ENCODE measurements around the gene CDK14. TPM values are rescaled to one million over a fixed set of nuclear protein-coding genes. Genes with fewer than 3 reads are reported as not detected.

CDK14 gene
- total and polyA plus RNA-seq, 10 of the 15 experiments (the other 5 are each of a cell fraction or from before 2014, with no cell fraction given) = 6.5 to 61.3 (median 24.2) TPM

DNA sequence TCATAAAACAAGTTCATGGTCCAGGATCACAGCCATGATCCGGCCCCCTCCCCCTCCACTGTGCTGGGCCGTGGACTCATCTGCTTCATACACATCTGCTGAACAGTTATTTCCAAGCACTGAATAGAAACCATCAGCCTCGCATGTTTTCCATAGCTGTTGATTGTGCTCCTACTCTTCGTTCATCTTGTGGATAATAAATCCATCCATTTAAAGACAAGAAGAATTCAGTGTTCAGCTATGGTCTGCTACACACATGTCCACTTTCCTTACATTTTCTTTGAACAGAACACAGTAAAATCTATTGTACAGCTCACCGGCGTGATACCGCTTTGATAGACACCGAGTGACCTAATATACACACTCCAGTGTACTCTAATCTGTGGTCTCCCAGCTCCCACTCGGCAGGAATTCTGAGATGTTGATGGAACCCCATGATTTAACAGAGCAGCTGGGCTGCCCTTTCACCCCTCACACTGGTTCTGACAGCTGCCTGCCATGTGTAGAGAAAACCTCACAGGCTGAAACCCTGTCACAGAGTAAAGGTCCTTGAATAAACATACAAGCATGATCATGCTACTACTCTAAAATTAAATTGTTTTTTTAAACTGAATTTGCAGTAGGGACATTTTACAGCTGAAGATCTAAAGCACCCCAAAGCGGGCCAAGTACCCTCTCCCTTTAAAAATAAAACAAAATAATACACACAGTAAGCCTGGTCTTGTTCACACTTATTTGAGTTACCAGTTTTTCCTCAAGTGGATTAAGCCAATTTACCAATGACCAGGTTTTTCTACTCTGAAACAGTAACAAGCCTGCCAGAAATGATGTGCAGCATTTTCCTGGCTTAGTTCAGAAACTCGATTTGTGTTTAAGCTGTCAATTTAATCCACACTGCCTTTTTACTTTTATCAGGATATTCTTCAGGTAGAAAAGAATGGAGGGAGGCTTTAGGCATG lies 573.0 kb downstream of the CDK14 start:
- ChIA-PET CTCF (interaction anchor here (0.5 to 1.0 kb wide), 3 partner anchors 14 to 264 kb away, joined by 3 read pairs; no protein-coding TSS in a partner anchor), POLR2A (no interaction called here), SMC1A (ENCODE audit: uncharacterized antibody, unreplicated experiment) (interaction anchor here (1.1 kb wide), 1 partner anchor 11 kb away, joined by 3 read pairs; no protein-coding TSS in a partner anchor), RAD21 (ENCODE audit: unreplicated experiment) (interaction anchor here (0.6 kb wide), 2 partner anchors 412 to 912 kb away, joined by 3 to 4 read pairs; no protein-coding TSS in a partner anchor)
- DNase-seq (ENCODE audit: low read depth, low spot score) = no peak
- no peak for ATAC-seq
- no peak for FAIRE-seq
- H3K9me3 ChIP-seq (replicated peaks; ENCODE audit: control insufficient read depth, insufficient read depth, low read length) = no peaks in the 10 kb centered on the region
- in situ Hi-C loops (cut with MboI) = no loop called here
- H3K4me3 ChIP-seq = no peak overlapping the region
- H3K27me3 ChIP-seq (replicated peaks in 1 of 2; ENCODE audit: control insufficient read depth in 2 of 2, insufficient read depth in 2 of 2, low read length in 1 of 2) = no peaks in the 10 kb centered on the region
- no peaks in the 10 kb centered on the region for H3K79me2 ChIP-seq (ENCODE audit: control insufficient read depth, insufficient read depth, low read length)
- H3K9ac ChIP-seq (ENCODE audit: control insufficient read depth, insufficient read depth, low read length) = no peak overlapping the region
- WGBS (ENCODE audit: insufficient coverage, insufficient replicate concordance, low lambda C conversion rate, missing lambda C conversion rate) = 87% methylated on average over 11 of the region's 11 CpGs
- peaks cover 9% of the 10 kb centered on the region for H3K4me1 ChIP-seq (ENCODE audit: control insufficient read depth, insufficient read depth, low read length)
- no peaks in the 10 kb centered on the region for H4K20me1 ChIP-seq (ENCODE audit: control insufficient read depth, insufficient read depth)
- no peak overlapping the region for H3K4me2 ChIP-seq (ENCODE audit: control insufficient read depth, insufficient read depth)
- no peak overlapping the region for H3K27ac ChIP-seq (ENCODE audit: control insufficient read depth, insufficient read depth)
- intact Hi-C loops (cut with micrococcal nuclease; ENCODE audit: unreplicated experiment) = no loop called here
- no peaks in the 10 kb centered on the region for H3K36me3 ChIP-seq (ENCODE audit: control insufficient read depth in 2 of 2, insufficient read depth in 2 of 2, low read length in 1 of 2)
- no TSS peak for BruUV-seq (replicated peaks)
- H2AFZ ChIP-seq (ENCODE audit: control insufficient read depth, low read depth, low read length) = no peak overlapping the region
- TF ChIP-seq TBL1XR1 (IDR thresholded peaks at IDR 0.05; ENCODE audit: low read depth, low read length) = no peak
- TF ChIP-seq MLLT1 (IDR thresholded peaks at IDR 0.05) = no peak
- TF ChIP-seq ATF7 (IDR thresholded peaks at IDR 0.05; ENCODE audit: low read depth) = no peak
- TF ChIP-seq, protein P1, sequence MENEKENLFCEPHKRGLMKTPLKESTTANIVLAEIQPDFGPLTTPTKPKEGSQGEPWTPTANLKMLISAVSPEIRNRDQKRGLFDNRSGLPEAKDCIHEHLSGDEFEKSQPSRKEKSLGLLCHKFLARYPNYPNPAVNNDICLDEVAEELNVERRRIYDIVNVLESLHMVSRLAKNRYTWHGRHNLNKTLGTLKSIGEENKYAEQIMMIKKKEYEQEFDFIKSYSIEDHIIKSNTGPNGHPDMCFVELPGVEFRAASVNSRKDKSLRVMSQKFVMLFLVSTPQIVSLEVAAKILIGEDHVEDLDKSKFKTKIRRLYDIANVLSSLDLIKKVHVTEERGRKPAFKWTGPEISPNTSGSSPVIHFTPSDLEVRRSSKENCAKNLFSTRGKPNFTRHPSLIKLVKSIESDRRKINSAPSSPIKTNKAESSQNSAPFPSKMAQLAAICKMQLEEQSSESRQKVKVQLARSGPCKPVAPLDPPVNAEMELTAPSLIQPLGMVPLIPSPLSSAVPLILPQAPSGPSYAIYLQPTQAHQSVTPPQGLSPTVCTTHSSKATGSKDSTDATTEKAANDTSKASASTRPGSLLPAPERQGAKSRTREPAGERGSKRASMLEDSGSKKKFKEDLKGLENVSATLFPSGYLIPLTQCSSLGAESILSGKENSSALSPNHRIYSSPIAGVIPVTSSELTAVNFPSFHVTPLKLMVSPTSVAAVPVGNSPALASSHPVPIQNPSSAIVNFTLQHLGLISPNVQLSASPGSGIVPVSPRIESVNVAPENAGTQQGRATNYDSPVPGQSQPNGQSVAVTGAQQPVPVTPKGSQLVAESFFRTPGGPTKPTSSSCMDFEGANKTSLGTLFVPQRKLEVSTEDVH (IDR thresholded peaks at IDR 0.05; ENCODE audit: low read depth, partially characterized antibody) = no peak
- no peak for TF ChIP-seq ZNF622 (IDR thresholded peaks at IDR 0.05)
- TF ChIP-seq NR2C1 (IDR thresholded peaks at IDR 0.05) = no peak
- TF ChIP-seq FOXM1 (IDR thresholded peaks at IDR 0.05; ENCODE audit: low read depth, low read length) = no peak
- TF ChIP-seq POLR2AphosphoS5 (IDR thresholded peaks at IDR 0.05; ENCODE audit: low read length) = no peak
- no peak for TF ChIP-seq SREBF2 (IDR thresholded peaks at IDR 0.05; ENCODE audit: low read length)
- no peak for TF ChIP-seq MEF2A (IDR thresholded peaks at IDR 0.05; ENCODE audit: insufficient read depth, low read depth, low read length)
- TF ChIP-seq, protein P2, sequence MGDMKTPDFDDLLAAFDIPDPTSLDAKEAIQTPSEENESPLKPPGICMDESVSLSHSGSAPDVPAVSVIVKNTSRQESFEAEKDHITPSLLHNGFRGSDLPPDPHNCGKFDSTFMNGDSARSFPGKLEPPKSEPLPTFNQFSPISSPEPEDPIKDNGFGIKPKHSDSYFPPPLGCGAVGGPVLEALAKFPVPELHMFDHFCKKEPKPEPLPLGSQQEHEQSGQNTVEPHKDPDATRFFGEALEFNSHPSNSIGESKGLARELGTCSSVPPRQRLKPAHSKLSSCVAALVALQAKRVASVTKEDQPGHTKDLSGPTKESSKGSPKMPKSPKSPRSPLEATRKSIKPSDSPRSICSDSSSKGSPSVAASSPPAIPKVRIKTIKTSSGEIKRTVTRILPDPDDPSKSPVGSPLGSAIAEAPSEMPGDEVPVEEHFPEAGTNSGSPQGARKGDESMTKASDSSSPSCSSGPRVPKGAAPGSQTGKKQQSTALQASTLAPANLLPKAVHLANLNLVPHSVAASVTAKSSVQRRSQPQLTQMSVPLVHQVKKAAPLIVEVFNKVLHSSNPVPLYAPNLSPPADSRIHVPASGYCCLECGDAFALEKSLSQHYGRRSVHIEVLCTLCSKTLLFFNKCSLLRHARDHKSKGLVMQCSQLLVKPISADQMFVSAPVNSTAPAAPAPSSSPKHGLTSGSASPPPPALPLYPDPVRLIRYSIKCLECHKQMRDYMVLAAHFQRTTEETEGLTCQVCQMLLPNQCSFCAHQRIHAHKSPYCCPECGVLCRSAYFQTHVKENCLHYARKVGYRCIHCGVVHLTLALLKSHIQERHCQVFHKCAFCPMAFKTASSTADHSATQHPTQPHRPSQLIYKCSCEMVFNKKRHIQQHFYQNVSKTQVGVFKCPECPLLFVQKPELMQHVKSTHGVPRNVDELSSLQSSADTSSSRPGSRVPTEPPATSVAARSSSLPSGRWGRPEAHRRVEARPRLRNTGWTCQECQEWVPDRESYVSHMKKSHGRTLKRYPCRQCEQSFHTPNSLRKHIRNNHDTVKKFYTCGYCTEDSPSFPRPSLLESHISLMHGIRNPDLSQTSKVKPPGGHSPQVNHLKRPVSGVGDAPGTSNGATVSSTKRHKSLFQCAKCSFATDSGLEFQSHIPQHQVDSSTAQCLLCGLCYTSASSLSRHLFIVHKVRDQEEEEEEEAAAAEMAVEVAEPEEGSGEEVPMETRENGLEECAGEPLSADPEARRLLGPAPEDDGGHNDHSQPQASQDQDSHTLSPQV (IDR thresholded peaks at IDR 0.05) = no peak
- TF ChIP-seq, protein P3, sequence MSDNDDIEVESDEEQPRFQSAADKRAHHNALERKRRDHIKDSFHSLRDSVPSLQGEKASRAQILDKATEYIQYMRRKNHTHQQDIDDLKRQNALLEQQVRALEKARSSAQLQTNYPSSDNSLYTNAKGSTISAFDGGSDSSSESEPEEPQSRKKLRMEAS (IDR thresholded peaks at IDR 0.05; ENCODE audit: low read depth, low read length) = no peak
- no peak for TF ChIP-seq DPF2 (IDR thresholded peaks at IDR 0.05)
- no peak for TF ChIP-seq EZH2 (IDR thresholded peaks at IDR 0.05; ENCODE audit: borderline replicate concordance, control insufficient read depth, low read depth, low read length)
- TF ChIP-seq EED (IDR thresholded peaks at IDR 0.05; ENCODE audit: low read depth) = no peak

All from GM12878 (cell line).